Coronary artery (tissue), 2 donors: ENCODE results near the gene C4orf50.

Experiments used
- DNase-seq: peaks from one replicate; pipeline ENCODE4 v3.0.0-alpha.2; 2017; ENCODE audit warnings: low spot score
- H3K27ac ChIP-seq, 2 donors: fragments of 200-600 bp; sonication (generic); one replicate each; pipeline ENCODE4 v1.5.1; 2016 to 2019
- H3K4me3 ChIP-seq: fragments of 200-600 bp; sonication (generic); 2 replicates; pipeline ENCODE4 v1.5.1; 2016; ENCODE audit warnings: mild to moderate bottlenecking, moderate library complexity
- TF ChIP-seq, protein P1 (sequence below): fragments of 200-600 bp; sonication (generic); IDR thresholded peaks from one replicate; pipeline ENCODE4 v1.5.1; 2019; ENCODE audit warnings: antibody characterized with exemption

Gene C4orf50

DNA sequence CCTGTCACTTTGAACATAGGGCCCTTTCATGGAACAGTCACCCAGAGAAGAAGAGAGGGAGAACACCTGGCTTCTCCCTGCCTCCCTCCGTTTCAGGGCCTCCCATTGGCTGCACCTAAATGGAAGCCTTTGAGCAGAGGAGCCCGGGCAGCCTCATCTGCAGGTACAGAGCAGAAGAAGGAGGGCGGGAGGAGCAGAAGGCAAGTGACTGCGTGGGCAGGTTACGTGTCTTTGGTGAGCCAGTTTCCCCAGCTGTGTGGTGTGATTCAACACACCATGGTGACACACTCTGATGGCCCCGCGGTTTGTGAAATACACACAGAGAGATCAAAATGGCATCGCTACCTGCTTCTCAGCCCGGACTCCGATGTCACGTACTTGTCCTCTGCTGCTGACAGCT is 431 bp downstream of the C4orf50 start:
- DNase-seq, result no peak

DNA sequence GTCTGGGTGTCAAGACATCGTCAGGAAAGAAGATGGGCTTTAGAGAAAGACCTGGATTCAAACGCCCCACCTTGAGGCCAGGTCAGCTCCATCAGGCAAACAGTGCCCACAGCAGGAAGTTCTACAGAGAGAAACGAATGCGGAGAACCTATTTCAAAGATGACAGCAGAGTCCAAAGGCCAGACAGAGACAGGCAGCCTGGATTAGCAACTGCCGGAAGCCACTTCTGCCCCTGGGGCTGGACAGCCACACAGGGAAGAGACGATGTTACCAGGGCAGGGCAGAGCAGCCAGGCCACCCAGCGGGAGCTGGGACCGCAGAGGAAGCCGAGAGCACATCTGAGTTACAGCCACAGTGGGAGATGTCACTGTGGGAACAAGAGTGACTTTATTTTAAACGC is 1.2 kb downstream of the C4orf50 start:
- no peak for DNase-seq
- Histone ChIP-seq H3K4me3 (no peak overlapping the region), H3K27ac (no peak overlapping the region)
- TF ChIP-seq, protein P1, sequence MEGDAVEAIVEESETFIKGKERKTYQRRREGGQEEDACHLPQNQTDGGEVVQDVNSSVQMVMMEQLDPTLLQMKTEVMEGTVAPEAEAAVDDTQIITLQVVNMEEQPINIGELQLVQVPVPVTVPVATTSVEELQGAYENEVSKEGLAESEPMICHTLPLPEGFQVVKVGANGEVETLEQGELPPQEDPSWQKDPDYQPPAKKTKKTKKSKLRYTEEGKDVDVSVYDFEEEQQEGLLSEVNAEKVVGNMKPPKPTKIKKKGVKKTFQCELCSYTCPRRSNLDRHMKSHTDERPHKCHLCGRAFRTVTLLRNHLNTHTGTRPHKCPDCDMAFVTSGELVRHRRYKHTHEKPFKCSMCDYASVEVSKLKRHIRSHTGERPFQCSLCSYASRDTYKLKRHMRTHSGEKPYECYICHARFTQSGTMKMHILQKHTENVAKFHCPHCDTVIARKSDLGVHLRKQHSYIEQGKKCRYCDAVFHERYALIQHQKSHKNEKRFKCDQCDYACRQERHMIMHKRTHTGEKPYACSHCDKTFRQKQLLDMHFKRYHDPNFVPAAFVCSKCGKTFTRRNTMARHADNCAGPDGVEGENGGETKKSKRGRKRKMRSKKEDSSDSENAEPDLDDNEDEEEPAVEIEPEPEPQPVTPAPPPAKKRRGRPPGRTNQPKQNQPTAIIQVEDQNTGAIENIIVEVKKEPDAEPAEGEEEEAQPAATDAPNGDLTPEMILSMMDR, result no peak

More for the DNA sequence above, 431 bp downstream of the C4orf50 start:
- Histone ChIP-seq H3K4me3 (no peak overlapping the region), H3K27ac (no peak overlapping the region)
- TF ChIP-seq, protein P1, result no peak

DNA sequence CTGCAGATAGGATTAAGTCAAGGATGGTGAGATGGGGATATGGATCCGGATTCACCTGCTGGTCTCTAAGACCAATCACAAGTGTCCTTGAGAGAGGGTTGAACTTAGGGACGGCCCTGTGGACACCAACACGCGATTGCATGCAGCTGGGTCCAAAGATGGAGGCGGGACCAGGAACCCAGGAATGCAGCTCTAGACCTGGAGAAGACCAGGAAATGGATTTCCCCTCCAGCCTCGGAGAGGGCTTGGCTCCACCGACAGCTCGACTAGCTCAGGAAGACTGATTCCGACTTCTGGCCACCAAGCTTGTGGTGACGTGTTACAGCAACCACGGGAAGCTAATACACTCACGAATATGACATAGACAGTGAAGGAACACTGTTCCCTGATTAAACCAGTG is 4.7 kb downstream of the C4orf50 start:
- TF ChIP-seq, protein P1, result no peak
- Histone ChIP-seq H3K4me3 (no peak overlapping the region), H3K27ac (no peak overlapping the region)
- no peak for DNase-seq

DNA sequence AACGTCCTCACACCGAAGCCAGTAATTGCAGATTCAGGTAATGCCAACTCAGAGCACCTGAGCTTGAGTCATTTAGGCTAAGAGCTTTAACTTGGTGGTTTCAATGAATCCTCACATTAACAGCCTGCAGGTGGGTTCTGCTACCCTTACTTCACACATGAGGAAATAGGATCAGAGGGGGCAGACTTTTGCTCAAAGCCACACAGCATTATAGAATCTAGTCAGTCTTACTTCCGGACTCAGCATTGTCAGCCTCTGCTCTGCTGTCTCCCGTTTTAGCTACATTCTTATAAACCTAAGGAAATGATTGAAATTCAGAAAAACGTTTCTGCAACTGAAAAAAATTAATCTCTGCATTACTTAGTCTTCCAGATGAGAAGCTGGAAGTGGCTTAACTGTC is 6.0 kb downstream of the C4orf50 start:
- TF ChIP-seq, protein P1, result no peak

DNA sequence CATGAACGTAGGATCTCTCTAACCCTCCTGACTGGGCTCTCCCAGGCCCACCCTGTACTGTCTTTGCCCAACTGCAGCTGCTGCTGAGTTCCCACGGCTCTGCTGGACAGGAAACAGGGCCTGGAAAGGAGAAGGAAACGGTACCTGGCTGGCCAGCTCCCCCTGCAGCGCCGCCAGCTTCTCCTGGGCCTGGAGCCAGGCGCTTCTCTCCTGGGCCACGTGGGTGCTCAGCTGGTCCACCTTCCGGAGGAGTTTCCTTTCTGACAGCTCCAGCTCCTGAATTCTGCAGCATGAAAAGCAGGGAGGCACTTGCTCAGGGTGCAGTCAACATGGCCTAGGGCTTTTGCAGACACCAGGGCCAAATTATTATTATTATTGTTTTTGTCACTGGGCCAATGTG is 6.5 kb downstream of the C4orf50 start:
- TF ChIP-seq, protein P1, result no peak
- no peak for DNase-seq
- Histone ChIP-seq H3K4me3 (no peak overlapping the region), H3K27ac (no peak overlapping the region)

More for the DNA sequence above, 6.0 kb downstream of the C4orf50 start:
- Histone ChIP-seq H3K27ac (no peak overlapping the region), H3K4me3 (no peak overlapping the region)
- no peak for DNase-seq

DNA sequence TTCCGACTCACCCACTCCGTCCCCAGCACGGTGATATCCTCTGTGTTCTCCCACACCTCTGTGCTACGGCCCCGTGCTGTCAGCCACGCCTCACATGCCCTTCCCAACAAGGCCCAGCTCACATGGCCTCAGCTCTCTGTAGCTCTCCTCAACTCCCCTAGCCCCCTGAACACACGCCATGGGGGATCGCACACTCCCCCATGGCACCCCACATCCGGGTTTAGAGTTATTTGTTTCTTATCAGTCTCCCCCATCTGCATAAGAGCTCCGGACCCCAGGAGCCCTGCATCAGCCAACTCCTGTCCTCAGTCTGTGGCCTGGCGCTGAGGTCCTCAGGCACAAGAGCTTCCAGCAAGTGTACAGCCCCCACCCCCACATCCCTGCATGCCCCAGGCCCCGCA is 7.0 kb downstream of the C4orf50 start:
- H3K4me3 ChIP-seq, result no peak overlapping the region
- no peak for DNase-seq
- H3K27ac ChIP-seq, result no peak overlapping the region
- TF ChIP-seq, protein P1, result no peak

DNA sequence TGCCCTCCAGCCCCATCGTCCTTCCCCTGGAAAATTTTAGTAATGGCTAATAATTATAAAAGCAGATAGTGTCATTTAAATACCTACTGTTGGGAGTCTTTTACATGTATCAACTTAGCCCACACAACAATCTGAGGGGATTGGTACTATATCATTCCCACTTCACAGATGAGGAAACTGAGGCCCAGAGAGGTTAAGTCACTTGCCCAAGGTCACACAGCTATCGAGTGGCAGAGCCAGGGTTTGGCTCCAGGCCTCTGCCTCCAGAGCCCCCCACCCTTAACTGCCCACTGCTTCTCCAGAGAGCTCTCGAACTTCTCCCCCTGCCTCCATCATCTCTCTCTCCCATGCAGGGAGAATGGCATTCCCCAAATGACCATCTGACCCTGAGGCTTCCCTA is 7.4 kb downstream of the C4orf50 start:
- TF ChIP-seq, protein P1, result no peak
- Histone ChIP-seq H3K4me3 (no peak overlapping the region), H3K27ac (no peak overlapping the region)
- no peak for DNase-seq
